ENCODE results near the gene GJD2. TPM values are rescaled to one million over a fixed set of nuclear protein-coding genes. Genes with fewer than 3 reads are reported as not detected.

The GJD2 gene
- total and polyA plus RNA-seq, 2 donors (not counting 1 experiment from before 2014, with no cell fraction given): not detected

- Histone ChIP-seq H3K4me1 (ENCODE audit: control insufficient read depth in 2 of 2, insufficient read depth in 2 of 2, low read length in 2 of 2) (peaks cover 3% of the 10 kb centered on the region in 2 donors), H3K27me3 (replicated peaks in 1 of 4; ENCODE audit: control extremely low read depth in 1 of 4, control insufficient read depth in 3 of 4, insufficient read depth in 4 of 4, low read length in 3 of 4) (peaks cover 0 to 30% (median 17%) of the 10 kb centered on the region in 4 experiments), H3K4me3 (ENCODE audit: control extremely low read depth in 1 of 5, extremely low read depth in 1 of 5, insufficient read depth in 1 of 5, low read depth in 2 of 5, low read length in 4 of 5) (no peak overlapping the region), H3K36me3 (replicated peaks in 1 of 2; ENCODE audit: control extremely low read depth in 1 of 2, control insufficient read depth in 1 of 2, extremely low read depth in 1 of 2, insufficient read depth in 2 of 2, low read length in 1 of 2) (no peaks in the 10 kb centered on the region), H3K79me2 (ENCODE audit: control insufficient read depth, insufficient read depth, low read length) (no peaks in the 10 kb centered on the region), H3K4me2 (replicated peaks; ENCODE audit: low read depth, low read length, poor library complexity, severe bottlenecking) (no peak overlapping the region), H3K9ac (ENCODE audit: low read length) (no peak overlapping the region), H3K27ac (ENCODE audit: low read length in 2 of 2) (no peak overlapping the region), H2AFZ (ENCODE audit: insufficient read depth, low read depth, low read length, poor library complexity, severe bottlenecking) (no peak overlapping the region), H3K9me3 (ENCODE audit: control extremely low read depth in 1 of 3, control insufficient read depth in 2 of 3, insufficient read depth in 1 of 3, low read length in 2 of 3) (peaks cover 0 to 11% (median 0%) of the 10 kb centered on the region in 3 donors), H4K20me1 (ENCODE audit: control insufficient read depth, insufficient read depth, low read length, poor library complexity, severe bottlenecking) (no peaks in the 10 kb centered on the region)
- no peak overlapping the region for H3K4me3 Mint-ChIP-seq
- DNase-seq (no peak), ATAC-seq (ENCODE audit: low read depth) (no peak)
- ChIA-PET CTCF (no interaction called here), POLR2A (no interaction called here)
- H3K9me3 Mint-ChIP-seq (ENCODE audit: insufficient read depth): no peaks in the 10 kb centered on the region
- H3K4me1 Mint-ChIP-seq: peaks cover 6% of the 10 kb centered on the region
- H3K27ac Mint-ChIP-seq: no peak overlapping the region
- intact Hi-C loops (cut with micrococcal nuclease): no loop called here
- peaks cover 68% of the 10 kb centered on the region for H3K27me3 Mint-ChIP-seq
- no CpG with 5 or more reads among the region's 3 CpGs for WGBS (ENCODE audit: insufficient coverage)
- TF ChIP-seq CTCF (IDR thresholded peaks at IDR 0.05): no peak
- TF ChIP-seq EZH2 (IDR thresholded peaks at IDR 0.05; ENCODE audit: borderline replicate concordance, insufficient read depth, low read depth, low read length, poor library complexity, severe bottlenecking): no peak
Measured at GRCh38 chr15:34757262-34757661, 2.5 kb upstream of the GJD2 start.

- intact Hi-C loops (cut with micrococcal nuclease): no loop called here
- Histone ChIP-seq H3K27me3 (replicated peaks in 1 of 4; ENCODE audit: control extremely low read depth in 1 of 4, control insufficient read depth in 3 of 4, insufficient read depth in 4 of 4, low read length in 3 of 4) (peaks cover 0 to 30% (median 21%) of the 10 kb centered on the region in 4 experiments), H4K20me1 (ENCODE audit: control insufficient read depth, insufficient read depth, low read length, poor library complexity, severe bottlenecking) (no peaks in the 10 kb centered on the region), H3K4me2 (replicated peaks; ENCODE audit: low read depth, low read length, poor library complexity, severe bottlenecking) (no peak overlapping the region), H3K9ac (ENCODE audit: low read length) (no peak overlapping the region), H3K4me3 (ENCODE audit: control extremely low read depth in 1 of 5, extremely low read depth in 1 of 5, insufficient read depth in 1 of 5, low read depth in 2 of 5, low read length in 4 of 5) (no peak overlapping the region), H3K9me3 (ENCODE audit: control extremely low read depth in 1 of 3, control insufficient read depth in 2 of 3, insufficient read depth in 1 of 3, low read length in 2 of 3) (peaks cover 0 to 12% (median 0%) of the 10 kb centered on the region in 3 donors), H3K79me2 (ENCODE audit: control insufficient read depth, insufficient read depth, low read length) (no peaks in the 10 kb centered on the region), H3K36me3 (replicated peaks in 1 of 2; ENCODE audit: control extremely low read depth in 1 of 2, control insufficient read depth in 1 of 2, extremely low read depth in 1 of 2, insufficient read depth in 2 of 2, low read length in 1 of 2) (no peaks in the 10 kb centered on the region), H3K4me1 (ENCODE audit: control insufficient read depth in 2 of 2, insufficient read depth in 2 of 2, low read length in 2 of 2) (peaks cover 3% of the 10 kb centered on the region in 2 donors), H2AFZ (ENCODE audit: insufficient read depth, low read depth, low read length, poor library complexity, severe bottlenecking) (no peak overlapping the region), H3K27ac (ENCODE audit: low read length in 2 of 2) (no peak overlapping the region)
- 0% methylated on average over 6 of the region's 11 CpGs for WGBS (ENCODE audit: insufficient coverage)
- peak overlapping the region; percentile 35 for H3K4me3 Mint-ChIP-seq
- no peak for DNase-seq
- H3K27me3 Mint-ChIP-seq: peaks cover 64% of the 10 kb centered on the region
- no peak overlapping the region for H3K27ac Mint-ChIP-seq
- POLR2A ChIA-PET: no interaction called here
- TF ChIP-seq CTCF (IDR thresholded peaks at IDR 0.05) (no peak), EZH2 (IDR thresholded peaks at IDR 0.05; ENCODE audit: borderline replicate concordance, insufficient read depth, low read depth, low read length, poor library complexity, severe bottlenecking) (no peak)
- H3K9me3 Mint-ChIP-seq (ENCODE audit: insufficient read depth): no peaks in the 10 kb centered on the region
- ATAC-seq (ENCODE audit: low read depth): no peak
- peaks cover 6% of the 10 kb centered on the region for H3K4me1 Mint-ChIP-seq
- CTCF ChIA-PET: no interaction called here
Measured at GRCh38 chr15:34755419-34755773, 598 bp upstream of the GJD2 start.
